PC-9 (cell line): ENCODE data around the gene NYNRIN. TPM values are rescaled to one million over a fixed set of nuclear protein-coding genes. Genes with fewer than 3 reads are reported as not detected.

Source experiments
- BruUV-seq: library from RNA; stranded (reverse); fragments of 400-500 nt; replicated peaks from 2 replicates; lab custom pipeline; 2021; lab: Mats Ljungman, UMichigan
- CTCF ChIA-PET: fragments of 300-600 bp; sonication (Branson Sonifier 250); formaldehyde crosslinking; loops from one replicate; lab custom pipeline; 2022; ENCODE audit warnings: antibody characterized with exemption; lab: Charles Lee
- POLR2A ChIA-PET: fragments of 300-600 bp; sonication (Branson Sonifier 250); formaldehyde crosslinking; loops from one replicate; lab custom pipeline; 2022; ENCODE audit warnings: antibody characterized with exemption; ENCODE audit not compliant: unreplicated experiment; lab: Charles Lee
- DNase-seq, 2 experiments: peaks; one replicate each; pipeline versions ENCODE4 v3.0.0 to v3.0.0-alpha.2; 2015 to 2022; ENCODE audit warnings: mixed read lengths in 1 of 2
- H2AFZ ChIP-seq: fragments of 200-600 bp; sonication (generic); 2 replicates; pipeline ENCODE4 v1.8.1; 2017; ENCODE audit warnings: antibody characterized with exemption
- H3F3A ChIP-seq: fragments of 200-600 bp; sonication (generic); 2 replicates; pipeline ENCODE4 v1.8.1; 2017; ENCODE audit warnings: antibody characterized with exemption, mild to moderate bottlenecking, low read depth; ENCODE audit not compliant: insufficient read depth
- H3K27ac ChIP-seq: fragments of 200-600 bp; sonication (generic); 2 replicates; pipeline ENCODE4 v1.6.1; 2016; ENCODE audit warnings: mixed run types
- H3K27me3 ChIP-seq: fragments of 200-600 bp; sonication (generic); 2 replicates; pipeline ENCODE4 v1.6.1; 2016; ENCODE audit warnings: low read depth, mixed run types; ENCODE audit not compliant: insufficient read depth
- H3K36me3 ChIP-seq: fragments of 200-600 bp; sonication (generic); 2 replicates; pipeline ENCODE4 v1.6.1; 2016; ENCODE audit warnings: low read depth, mixed run types
- H3K4me1 ChIP-seq: fragments of 200-600 bp; sonication (generic); replicated peaks from 2 replicates; pipeline ENCODE4 v1.6.1; 2016; ENCODE audit warnings: mixed run types; ENCODE audit not compliant: insufficient read depth
- H3K4me2 ChIP-seq: fragments of 200-600 bp; sonication (generic); 2 replicates; pipeline ENCODE4 v1.6.1; 2017; ENCODE audit warnings: mixed run types
- H3K4me3 ChIP-seq: fragments of 200-600 bp; sonication (generic); 2 replicates; pipeline ENCODE4 v1.6.1; 2016; ENCODE audit warnings: mixed run types
- H3K79me2 ChIP-seq: fragments of 200-600 bp; sonication (generic); 2 replicates; pipeline ENCODE4 v1.6.1; 2017; ENCODE audit warnings: low read depth, mixed run types
- H3K9me2 ChIP-seq: fragments of 200-600 bp; sonication (generic); 2 replicates; pipeline ENCODE4 v1.8.1; 2017; ENCODE audit warnings: mild to moderate bottlenecking; ENCODE audit not compliant: insufficient read depth
- H3K9me3 ChIP-seq: fragments of 200-600 bp; sonication (generic); 2 replicates; pipeline ENCODE4 v1.8.1; 2016; ENCODE audit warnings: low read depth; ENCODE audit not compliant: insufficient read depth
- H4K20me1 ChIP-seq: fragments of 200-600 bp; sonication (generic); 2 replicates; pipeline ENCODE4 v1.8.1; 2017; ENCODE audit not compliant: insufficient read depth
- EZH2 ChIP-seq: fragments of 200-600 bp; sonication (generic); IDR thresholded peaks from 2 replicates; pipeline ENCODE4 v1.8.0; 2017; ENCODE audit warnings: antibody characterized with exemption, low read depth
- intact Hi-C: fragments of 100-400 bp; cut with micrococcal nuclease; formaldehyde crosslinking; loops from one replicate; pipeline ENCODE4 v1.10.0; 2022; ENCODE audit not compliant: unreplicated experiment
- total RNA-seq: library from RNA; stranded (reverse); gene quantifications from 2 replicates; pipeline ENCODE4 v1.2.3, GENCODE V29; 2021
- TF ChIP-seq, protein P1 (sequence below): fragments of 200-600 bp; sonication (generic); conservative IDR thresholded peaks from 2 replicates; pipeline ENCODE4 v1.6.1; 2017; ENCODE audit warnings: mixed run types, antibody characterized with exemption, mild to moderate bottlenecking, moderate library complexity

NYNRIN gene
- total RNA-seq, 1 experiment from 2014 or later = 17.7 TPM

GRCh38 chr14:24461336-24461735 lies 62.5 kb downstream of the NYNRIN start:
- H3K36me3 ChIP-seq = no peaks in the 10 kb centered on the region
- H3F3A ChIP-seq = no peaks in the 10 kb centered on the region
- ChIA-PET CTCF (no interaction called here), POLR2A (no interaction called here)
- no peak overlapping the region for H3K4me2 ChIP-seq
- no peaks in the 10 kb centered on the region for H3K9me2 ChIP-seq
- no peaks in the 10 kb centered on the region for H3K4me1 ChIP-seq
- H3K27ac ChIP-seq = no peak overlapping the region
- DNase-seq = no peak
- H2AFZ ChIP-seq = no peak overlapping the region
- H4K20me1 ChIP-seq = no peaks in the 10 kb centered on the region
- no peaks in the 10 kb centered on the region for H3K79me2 ChIP-seq
- no TSS peak for BruUV-seq
- no peaks in the 10 kb centered on the region for H3K9me3 ChIP-seq
- TF ChIP-seq EZH2 = no peak
- TF ChIP-seq, protein P1, sequence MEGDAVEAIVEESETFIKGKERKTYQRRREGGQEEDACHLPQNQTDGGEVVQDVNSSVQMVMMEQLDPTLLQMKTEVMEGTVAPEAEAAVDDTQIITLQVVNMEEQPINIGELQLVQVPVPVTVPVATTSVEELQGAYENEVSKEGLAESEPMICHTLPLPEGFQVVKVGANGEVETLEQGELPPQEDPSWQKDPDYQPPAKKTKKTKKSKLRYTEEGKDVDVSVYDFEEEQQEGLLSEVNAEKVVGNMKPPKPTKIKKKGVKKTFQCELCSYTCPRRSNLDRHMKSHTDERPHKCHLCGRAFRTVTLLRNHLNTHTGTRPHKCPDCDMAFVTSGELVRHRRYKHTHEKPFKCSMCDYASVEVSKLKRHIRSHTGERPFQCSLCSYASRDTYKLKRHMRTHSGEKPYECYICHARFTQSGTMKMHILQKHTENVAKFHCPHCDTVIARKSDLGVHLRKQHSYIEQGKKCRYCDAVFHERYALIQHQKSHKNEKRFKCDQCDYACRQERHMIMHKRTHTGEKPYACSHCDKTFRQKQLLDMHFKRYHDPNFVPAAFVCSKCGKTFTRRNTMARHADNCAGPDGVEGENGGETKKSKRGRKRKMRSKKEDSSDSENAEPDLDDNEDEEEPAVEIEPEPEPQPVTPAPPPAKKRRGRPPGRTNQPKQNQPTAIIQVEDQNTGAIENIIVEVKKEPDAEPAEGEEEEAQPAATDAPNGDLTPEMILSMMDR = no peak
- H3K4me3 ChIP-seq = no peak overlapping the region
- intact Hi-C loops = no loop called here
- no peaks in the 10 kb centered on the region for H3K27me3 ChIP-seq

- Histone ChIP-seq H4K20me1 (no peaks in the 10 kb centered on the region), H2AFZ (no peak overlapping the region), H3K4me1 (no peaks in the 10 kb centered on the region), H3K4me3 (no peak overlapping the region), H3K27me3 (no peaks in the 10 kb centered on the region), H3K79me2 (no peaks in the 10 kb centered on the region), H3K9me2 (no peaks in the 10 kb centered on the region), H3K27ac (no peak overlapping the region), H3K36me3 (no peaks in the 10 kb centered on the region), H3F3A (no peaks in the 10 kb centered on the region), H3K9me3 (no peaks in the 10 kb centered on the region), H3K4me2 (no peak overlapping the region)
- TF ChIP-seq EZH2 = no peak
- TF ChIP-seq, protein P1 = no peak
- BruUV-seq = no TSS peak
- DNase-seq = no peak
- CTCF ChIA-PET = no interaction called here
- intact Hi-C loops = no loop called here
- POLR2A ChIA-PET = no interaction called here
These were observed 64.4 kb downstream of the NYNRIN start for GRCh38 chr14:24463017-24463883.

GRCh38 chr14:24463884-24464785 lies 65.3 kb downstream of the NYNRIN start:
- ChIA-PET CTCF (interaction anchor here (0.6 kb wide), 1 partner anchor 55 kb away, joined by 3 read pairs; no protein-coding TSS in a partner anchor), POLR2A (no interaction called here)
- TF ChIP-seq EZH2 = no peak
- TF ChIP-seq, protein P1 = no peak
- Histone ChIP-seq H4K20me1 (no peaks in the 10 kb centered on the region), H3K27me3 (no peaks in the 10 kb centered on the region), H2AFZ (no peak overlapping the region), H3K79me2 (no peaks in the 10 kb centered on the region), H3K4me3 (no peak overlapping the region), H3K4me2 (no peak overlapping the region), H3K9me2 (no peaks in the 10 kb centered on the region), H3K27ac (no peak overlapping the region), H3K9me3 (no peaks in the 10 kb centered on the region), H3F3A (no peaks in the 10 kb centered on the region), H3K36me3 (no peaks in the 10 kb centered on the region), H3K4me1 (no peaks in the 10 kb centered on the region)
- intact Hi-C loops = no loop called here
- BruUV-seq = no TSS peak
- no peak for DNase-seq
